HEK293T (cell line): ENCODE measurements around the gene OR2Y1.
"Not testable (repeated sequence)": the region's sequence is repeated elsewhere in the genome, so short reads cannot be mapped to it uniquely, and the experiment has no call there.

Experiments used
- CTCF ChIA-PET: fragments of 350-600 bp; formaldehyde crosslinking; extraction: SDS; loops from one replicate; lab custom pipeline; 2021; ENCODE audit warnings: antibody characterized with exemption, inconsistent platforms; lab: Yijun Ruan, JAX
- POLR2A ChIA-PET: fragments of 350-600 bp; formaldehyde crosslinking; extraction: SDS; loops from one replicate; lab custom pipeline; 2020; ENCODE audit warnings: antibody characterized with exemption, inconsistent platforms; lab: Yijun Ruan, JAX
- DNase-seq: peaks from one replicate; pipeline ENCODE4 v3.0.0; 2012; ENCODE audit warnings: mixed read lengths; ENCODE audit errors: extremely low spot score
- ARNT ChIP-seq: fragments of 450-650 bp; IDR thresholded peaks from 2 replicates; pipeline ENCODE4 v1.6.1; 2017; ENCODE audit warnings: mild to moderate bottlenecking
- BHLHE40 ChIP-seq: fragments of 450-650 bp; IDR thresholded peaks from 2 replicates; pipeline ENCODE4 v1.6.1; 2016; ENCODE audit warnings: mild to moderate bottlenecking, moderate library complexity, borderline replicate concordance
- CTBP1 ChIP-seq: fragments of 450-650 bp; IDR thresholded peaks from 2 replicates; pipeline ENCODE4 v1.6.1; 2016; ENCODE audit warnings: borderline replicate concordance
- ELF4 ChIP-seq: fragments of 450-650 bp; IDR thresholded peaks from 2 replicates; pipeline ENCODE4 v1.6.1; 2017; ENCODE audit warnings: antibody characterized with exemption
- FOXA1 ChIP-seq: fragments of 450-650 bp; IDR thresholded peaks from 2 replicates; pipeline ENCODE4 v1.6.1; 2016; ENCODE audit warnings: mild to moderate bottlenecking
- FOXK2 ChIP-seq: fragments of 450-650 bp; IDR thresholded peaks from 2 replicates; pipeline ENCODE4 v1.6.1; 2016; ENCODE audit warnings: mild to moderate bottlenecking
- FOXM1 ChIP-seq: fragments of 450-650 bp; IDR thresholded peaks from 2 replicates; pipeline ENCODE4 v1.6.1; 2017; ENCODE audit warnings: mild to moderate bottlenecking, borderline replicate concordance
- HDGF ChIP-seq: fragments of 450-650 bp; IDR thresholded peaks from 2 replicates; pipeline ENCODE4 v1.6.1; 2017; ENCODE audit warnings: antibody characterized with exemption, borderline replicate concordance
- L3MBTL2 ChIP-seq: fragments of 450-650 bp; conservative IDR thresholded peaks from 2 replicates; pipeline ENCODE4 v1.6.1; 2016; ENCODE audit warnings: mild to moderate bottlenecking
- LEF1 ChIP-seq: fragments of 450-650 bp; IDR thresholded peaks from 2 replicates; pipeline ENCODE4 v1.6.1; 2017; ENCODE audit warnings: mild to moderate bottlenecking, borderline replicate concordance
- NFRKB ChIP-seq: fragments of 450-650 bp; IDR thresholded peaks from 2 replicates; pipeline ENCODE4 v1.6.1; 2016; ENCODE audit warnings: mild to moderate bottlenecking, moderate library complexity
- SP1 ChIP-seq: fragments of 450-650 bp; IDR thresholded peaks from 2 replicates; pipeline ENCODE4 v1.6.1; 2017
- SUZ12 ChIP-seq: fragments of 450-650 bp; IDR thresholded peaks from 2 replicates; pipeline ENCODE4 v1.6.1; 2016; ENCODE audit warnings: mild to moderate bottlenecking
- TARDBP ChIP-seq: fragments of 450-650 bp; IDR thresholded peaks from 2 replicates; pipeline ENCODE4 v1.6.1; 2016
- ZNF384 ChIP-seq: fragments of 450-650 bp; IDR thresholded peaks from 2 replicates; pipeline ENCODE4 v1.6.1; 2016
- TF ChIP-seq, protein P1 (sequence below): fragments of 450-650 bp; IDR thresholded peaks from 2 replicates; pipeline ENCODE4 v1.6.1; 2016

OR2Y1 gene

DNA sequence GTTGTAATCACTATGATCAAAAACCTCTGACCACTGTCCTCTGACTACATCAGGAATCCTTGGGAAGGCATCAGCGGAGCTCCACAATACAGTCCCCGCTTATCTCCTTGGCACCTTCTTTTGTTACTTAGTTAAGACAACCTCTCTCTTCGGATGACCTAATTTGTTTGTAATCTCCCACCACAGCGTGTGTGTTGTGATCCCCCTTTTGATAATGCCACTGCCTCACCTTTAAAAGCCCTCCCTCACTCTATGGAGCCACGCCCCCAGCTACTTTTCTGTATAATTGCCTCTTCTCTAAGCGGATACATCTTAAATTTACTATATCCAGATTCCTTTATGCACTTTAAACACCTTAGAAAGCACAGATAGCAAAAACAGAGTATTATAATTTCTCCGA lies 35.9 kb downstream of the OR2Y1 start:
- CTCF ChIA-PET = no interaction called here
- POLR2A ChIA-PET = no interaction called here
- no peak for TF ChIP-seq SP1
- TF ChIP-seq BHLHE40 = no peak
- TF ChIP-seq TARDBP = no peak
- no peak for TF ChIP-seq ELF4
- TF ChIP-seq FOXK2 = no peak
- TF ChIP-seq FOXM1 = no peak
- no peak for TF ChIP-seq ZNF384
- no peak for TF ChIP-seq CTBP1
- no peak for TF ChIP-seq HDGF
- TF ChIP-seq, protein P1, sequence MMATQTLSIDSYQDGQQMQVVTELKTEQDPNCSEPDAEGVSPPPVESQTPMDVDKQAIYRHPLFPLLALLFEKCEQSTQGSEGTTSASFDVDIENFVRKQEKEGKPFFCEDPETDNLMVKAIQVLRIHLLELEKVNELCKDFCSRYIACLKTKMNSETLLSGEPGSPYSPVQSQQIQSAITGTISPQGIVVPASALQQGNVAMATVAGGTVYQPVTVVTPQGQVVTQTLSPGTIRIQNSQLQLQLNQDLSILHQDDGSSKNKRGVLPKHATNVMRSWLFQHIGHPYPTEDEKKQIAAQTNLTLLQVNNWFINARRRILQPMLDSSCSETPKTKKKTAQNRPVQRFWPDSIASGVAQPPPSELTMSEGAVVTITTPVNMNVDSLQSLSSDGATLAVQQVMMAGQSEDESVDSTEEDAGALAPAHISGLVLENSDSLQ = no peak
- TF ChIP-seq NFRKB = no peak
- TF ChIP-seq LEF1 = no peak
- TF ChIP-seq FOXA1 = no peak
- TF ChIP-seq SUZ12 = no peak
- TF ChIP-seq L3MBTL2 = no peak
- no peak for TF ChIP-seq ARNT
- no peak for DNase-seq

GRCh38 chr5:180703371-180703770 lies 36.5 kb downstream of the OR2Y1 start:
- CTCF ChIA-PET, DNase-seq, POLR2A ChIA-PET: not testable (repeated sequence)

DNA sequence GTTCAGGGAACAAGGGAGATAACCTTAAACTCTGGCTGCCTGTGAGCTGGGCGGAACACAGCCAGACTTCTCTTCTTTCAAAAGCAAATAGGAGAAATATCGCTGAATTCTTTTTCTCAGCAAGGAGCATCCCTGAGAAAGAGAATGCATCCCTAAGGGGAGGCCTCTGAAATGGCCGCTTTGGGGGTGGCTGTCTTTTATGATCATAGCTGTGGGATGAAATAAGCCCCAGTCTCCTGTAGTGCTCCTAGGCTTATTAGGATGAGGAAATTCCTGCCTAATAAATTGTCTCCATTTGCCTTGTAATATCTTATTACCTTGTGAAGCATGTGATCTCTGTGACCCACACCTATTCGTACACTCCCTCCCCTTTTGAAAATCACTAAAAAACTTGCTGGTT lies 39.4 kb downstream of the OR2Y1 start:
- DNase-seq, POLR2A ChIA-PET, CTCF ChIA-PET: not testable (repeated sequence)

- CTCF ChIA-PET = interaction anchor here (0.6 kb wide), 1 partner anchor 173 kb away, joined by 6 read pairs; no protein-coding TSS in a partner anchor
- POLR2A ChIA-PET = no interaction called here
- TF ChIP-seq SP1 (no peak), CTBP1 (no peak), BHLHE40 (no peak), SUZ12 (no peak)
- TF ChIP-seq, protein P1 = no peak
- no peak for DNase-seq
These were observed 40.8 kb downstream of the OR2Y1 start for GRCh38 chr5:180699042-180699441.

DNA sequence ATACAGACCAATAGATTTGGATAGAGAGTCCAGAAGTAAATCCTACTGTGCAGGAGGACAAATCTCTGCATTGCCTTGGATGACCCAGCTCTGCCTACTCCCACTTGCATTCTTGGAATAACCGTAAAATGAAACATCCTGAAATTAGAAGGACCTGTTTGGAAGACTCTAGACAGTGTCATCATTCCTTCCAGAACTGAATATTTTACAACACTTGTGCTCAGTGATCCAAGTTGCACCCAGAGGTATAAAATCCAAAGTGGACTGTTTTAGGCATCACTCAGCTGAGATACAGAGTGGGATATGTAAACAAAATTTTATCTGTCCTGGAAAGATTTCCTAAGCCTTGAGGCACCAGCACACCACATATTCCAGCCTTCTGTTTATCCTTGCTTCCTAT lies 43.7 kb downstream of the OR2Y1 start:
- CTCF ChIA-PET = no interaction called here
- TF ChIP-seq, protein P1 = no peak
- TF ChIP-seq SP1 = no peak
- no peak for TF ChIP-seq FOXM1
- no peak for TF ChIP-seq NFRKB
- no peak for TF ChIP-seq CTBP1
- no peak for TF ChIP-seq ARNT
- no peak for TF ChIP-seq LEF1
- TF ChIP-seq TARDBP = no peak
- no peak for TF ChIP-seq ELF4
- no peak for TF ChIP-seq L3MBTL2
- TF ChIP-seq FOXK2 = no peak
- TF ChIP-seq ZNF384 = no peak
- no peak for TF ChIP-seq FOXA1
- no peak for TF ChIP-seq BHLHE40
- DNase-seq = no peak
- POLR2A ChIA-PET = no interaction called here

GRCh38 chr5:180692429-180692828 lies 47.4 kb downstream of the OR2Y1 start:
- TF ChIP-seq BHLHE40 = no peak
- no peak for TF ChIP-seq L3MBTL2
- no peak for TF ChIP-seq FOXM1
- TF ChIP-seq, protein P1 = no peak
- TF ChIP-seq FOXA1 = no peak
- no peak for TF ChIP-seq SP1
- TF ChIP-seq TARDBP = no peak
- no peak for TF ChIP-seq HDGF
- no peak for TF ChIP-seq NFRKB
- TF ChIP-seq LEF1 = no peak
- TF ChIP-seq FOXK2 = no peak
- no peak for TF ChIP-seq CTBP1
- no peak for TF ChIP-seq ARNT
- TF ChIP-seq ELF4 = no peak
- TF ChIP-seq ZNF384 = no peak
- no peak for TF ChIP-seq SUZ12
- ChIA-PET POLR2A (no interaction called here), CTCF (interaction anchor here (1.0 kb wide), 1 partner anchor 26 kb away, joined by 3 read pairs; no protein-coding TSS in a partner anchor)

More at GRCh38 chr5:180692429-180692828, 47.4 kb downstream of the OR2Y1 start:
- no peak for DNase-seq
